Measurements from ENCODE around the gene HS3ST4. TPM values are rescaled to one million over a fixed set of nuclear protein-coding genes. Genes with fewer than 3 reads are reported as not detected.

Gene HS3ST4
- total and polyA plus RNA-seq, 2 experiments from 2014 or later = 0.44 to 2.1 TPM

DNA sequence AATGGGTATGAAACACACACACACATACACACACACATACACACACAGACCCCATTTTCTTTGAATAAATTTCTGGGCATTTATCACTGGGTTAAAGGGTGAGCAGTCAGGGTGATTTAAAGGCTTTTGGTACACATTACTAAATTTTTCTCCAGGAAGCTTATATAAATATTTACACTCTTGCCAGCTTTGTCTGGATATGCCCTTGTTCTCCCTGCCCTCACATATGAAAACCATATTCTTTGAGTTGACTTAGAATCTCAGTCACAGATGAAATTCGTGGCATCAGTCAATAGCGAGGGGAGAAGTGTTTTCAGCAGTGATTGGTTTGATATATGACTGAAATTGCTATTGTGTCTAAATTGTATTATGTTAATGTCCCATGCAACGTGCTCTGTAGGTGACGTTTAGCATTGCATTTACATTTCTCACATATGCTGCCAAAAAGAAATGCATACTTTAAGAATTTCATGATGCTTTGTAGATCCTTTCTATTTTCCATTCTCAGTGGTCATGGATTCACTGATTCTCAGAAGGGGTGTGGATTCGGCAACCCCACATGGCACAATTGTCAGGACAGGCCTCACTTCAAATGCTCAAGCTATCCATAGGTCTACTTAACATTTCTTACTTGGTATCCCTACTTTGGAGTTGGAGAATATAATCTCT lies 34.8 kb downstream of the HS3ST4 start:
- Mint-ChIP-seq H3K4me3 (no peak overlapping the region), H3K4me1 (no peaks in the 10 kb centered on the region), H3K9me3 (peaks cover 50% of the 10 kb centered on the region), H3K27me3 (ENCODE audit: insufficient read depth, low read depth, poor library complexity) (no peaks in the 10 kb centered on the region), H3K27ac (no peak overlapping the region), H3K36me3 (ENCODE audit: low read depth) (no peaks in the 10 kb centered on the region)
- DNase-seq (ENCODE audit: low spot score) (no peak), ATAC-seq (no peak)
- no peak overlapping the region for H2AFZ ChIP-seq
- no peaks in the 10 kb centered on the region for H4K20me1 ChIP-seq (replicated peaks; ENCODE audit: insufficient read depth)
- no peak overlapping the region for H3K27ac ChIP-seq (ENCODE audit: low read depth)
- no peak overlapping the region for H3K4me2 ChIP-seq
- no peaks in the 10 kb centered on the region for H3K9me2 ChIP-seq (ENCODE audit: insufficient read depth)
- H3K79me2 ChIP-seq (replicated peaks; ENCODE audit: insufficient read depth) = no peaks in the 10 kb centered on the region
- H3K4me1 ChIP-seq (ENCODE audit: insufficient read depth) = no peaks in the 10 kb centered on the region
- no peaks in the 10 kb centered on the region for H3F3A ChIP-seq (replicated peaks; ENCODE audit: low read depth)
- no peak overlapping the region for H3K4me3 ChIP-seq
- TF ChIP-seq EZH2phosphoT487 (IDR thresholded peaks at IDR 0.05; ENCODE audit: unreplicated experiment) = no peak
- TF ChIP-seq POLR2AphosphoS5 (IDR thresholded peaks at IDR 0.05; ENCODE audit: low read depth) = no peak
- TF ChIP-seq, protein P1, sequence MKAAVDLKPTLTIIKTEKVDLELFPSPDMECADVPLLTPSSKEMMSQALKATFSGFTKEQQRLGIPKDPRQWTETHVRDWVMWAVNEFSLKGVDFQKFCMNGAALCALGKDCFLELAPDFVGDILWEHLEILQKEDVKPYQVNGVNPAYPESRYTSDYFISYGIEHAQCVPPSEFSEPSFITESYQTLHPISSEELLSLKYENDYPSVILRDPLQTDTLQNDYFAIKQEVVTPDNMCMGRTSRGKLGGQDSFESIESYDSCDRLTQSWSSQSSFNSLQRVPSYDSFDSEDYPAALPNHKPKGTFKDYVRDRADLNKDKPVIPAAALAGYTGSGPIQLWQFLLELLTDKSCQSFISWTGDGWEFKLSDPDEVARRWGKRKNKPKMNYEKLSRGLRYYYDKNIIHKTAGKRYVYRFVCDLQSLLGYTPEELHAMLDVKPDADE (IDR thresholded peaks at IDR 0.05) = no peak
- TF ChIP-seq ZNF114 (CRISPR knock-in tag; IDR thresholded peaks at IDR 0.05) = no peak
- no peak for TF ChIP-seq ZNF331 (CRISPR knock-in tag; IDR thresholded peaks at IDR 0.05; ENCODE audit: low read depth)
- no peak for TF ChIP-seq CREB1 (CRISPR knock-in tag; IDR thresholded peaks at IDR 0.05; ENCODE audit: low read depth)
- TF ChIP-seq, protein P2, sequence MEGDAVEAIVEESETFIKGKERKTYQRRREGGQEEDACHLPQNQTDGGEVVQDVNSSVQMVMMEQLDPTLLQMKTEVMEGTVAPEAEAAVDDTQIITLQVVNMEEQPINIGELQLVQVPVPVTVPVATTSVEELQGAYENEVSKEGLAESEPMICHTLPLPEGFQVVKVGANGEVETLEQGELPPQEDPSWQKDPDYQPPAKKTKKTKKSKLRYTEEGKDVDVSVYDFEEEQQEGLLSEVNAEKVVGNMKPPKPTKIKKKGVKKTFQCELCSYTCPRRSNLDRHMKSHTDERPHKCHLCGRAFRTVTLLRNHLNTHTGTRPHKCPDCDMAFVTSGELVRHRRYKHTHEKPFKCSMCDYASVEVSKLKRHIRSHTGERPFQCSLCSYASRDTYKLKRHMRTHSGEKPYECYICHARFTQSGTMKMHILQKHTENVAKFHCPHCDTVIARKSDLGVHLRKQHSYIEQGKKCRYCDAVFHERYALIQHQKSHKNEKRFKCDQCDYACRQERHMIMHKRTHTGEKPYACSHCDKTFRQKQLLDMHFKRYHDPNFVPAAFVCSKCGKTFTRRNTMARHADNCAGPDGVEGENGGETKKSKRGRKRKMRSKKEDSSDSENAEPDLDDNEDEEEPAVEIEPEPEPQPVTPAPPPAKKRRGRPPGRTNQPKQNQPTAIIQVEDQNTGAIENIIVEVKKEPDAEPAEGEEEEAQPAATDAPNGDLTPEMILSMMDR (conservative IDR thresholded peaks at IDR 0.05; ENCODE audit: low read depth in 2 of 2) = no peak
- H3K27me3 ChIP-seq (ENCODE audit: insufficient read depth) = no peaks in the 10 kb centered on the region
- no peaks in the 10 kb centered on the region for H3K36me3 ChIP-seq (ENCODE audit: insufficient read depth)

DNA sequence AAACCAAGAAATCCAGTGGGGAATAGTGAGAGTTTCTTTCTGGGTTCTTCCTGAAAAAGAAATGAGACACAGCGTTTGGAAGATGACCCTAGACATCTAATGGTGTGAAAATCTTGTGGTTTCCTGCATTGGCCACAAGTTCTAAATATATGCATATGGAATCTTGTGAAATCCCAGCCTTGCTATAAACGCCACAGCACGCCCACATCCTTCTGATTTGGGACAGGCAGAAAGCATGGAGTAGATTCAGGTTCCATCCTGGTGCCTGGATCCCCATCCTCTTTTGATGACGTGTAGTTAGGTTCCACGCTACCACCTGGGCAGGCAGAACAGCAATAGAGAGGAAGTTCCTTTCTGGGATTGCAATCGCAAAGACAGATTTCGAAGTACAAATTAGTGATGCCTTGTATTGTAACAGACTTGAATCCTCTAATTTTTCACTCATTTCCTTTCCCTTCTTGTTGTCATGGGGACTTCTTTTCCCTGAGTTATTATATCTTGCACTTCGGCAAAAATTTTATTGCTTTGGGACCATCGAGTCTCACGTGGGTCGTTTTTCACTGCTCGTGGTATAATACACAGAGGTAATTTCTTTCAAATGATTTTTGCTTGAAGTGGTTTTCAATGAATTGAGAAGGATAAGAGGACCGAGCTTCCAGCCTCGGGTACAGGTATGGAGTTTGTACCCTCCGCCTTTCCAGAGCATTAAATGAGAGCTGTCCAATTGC lies 37.6 kb downstream of the HS3ST4 start:
- Histone ChIP-seq H3K9me2 (ENCODE audit: insufficient read depth) (no peaks in the 10 kb centered on the region), H3K27me3 (ENCODE audit: insufficient read depth) (no peaks in the 10 kb centered on the region), H3K4me3 (no peak overlapping the region), H3K27ac (ENCODE audit: low read depth) (no peak overlapping the region), H3F3A (replicated peaks; ENCODE audit: low read depth) (no peaks in the 10 kb centered on the region), H3K4me2 (no peak overlapping the region), H2AFZ (no peak overlapping the region), H3K36me3 (ENCODE audit: insufficient read depth) (no peaks in the 10 kb centered on the region), H3K79me2 (replicated peaks; ENCODE audit: insufficient read depth) (no peaks in the 10 kb centered on the region), H3K4me1 (ENCODE audit: insufficient read depth) (no peaks in the 10 kb centered on the region), H4K20me1 (replicated peaks; ENCODE audit: insufficient read depth) (no peaks in the 10 kb centered on the region)
- TF ChIP-seq, protein P3, sequence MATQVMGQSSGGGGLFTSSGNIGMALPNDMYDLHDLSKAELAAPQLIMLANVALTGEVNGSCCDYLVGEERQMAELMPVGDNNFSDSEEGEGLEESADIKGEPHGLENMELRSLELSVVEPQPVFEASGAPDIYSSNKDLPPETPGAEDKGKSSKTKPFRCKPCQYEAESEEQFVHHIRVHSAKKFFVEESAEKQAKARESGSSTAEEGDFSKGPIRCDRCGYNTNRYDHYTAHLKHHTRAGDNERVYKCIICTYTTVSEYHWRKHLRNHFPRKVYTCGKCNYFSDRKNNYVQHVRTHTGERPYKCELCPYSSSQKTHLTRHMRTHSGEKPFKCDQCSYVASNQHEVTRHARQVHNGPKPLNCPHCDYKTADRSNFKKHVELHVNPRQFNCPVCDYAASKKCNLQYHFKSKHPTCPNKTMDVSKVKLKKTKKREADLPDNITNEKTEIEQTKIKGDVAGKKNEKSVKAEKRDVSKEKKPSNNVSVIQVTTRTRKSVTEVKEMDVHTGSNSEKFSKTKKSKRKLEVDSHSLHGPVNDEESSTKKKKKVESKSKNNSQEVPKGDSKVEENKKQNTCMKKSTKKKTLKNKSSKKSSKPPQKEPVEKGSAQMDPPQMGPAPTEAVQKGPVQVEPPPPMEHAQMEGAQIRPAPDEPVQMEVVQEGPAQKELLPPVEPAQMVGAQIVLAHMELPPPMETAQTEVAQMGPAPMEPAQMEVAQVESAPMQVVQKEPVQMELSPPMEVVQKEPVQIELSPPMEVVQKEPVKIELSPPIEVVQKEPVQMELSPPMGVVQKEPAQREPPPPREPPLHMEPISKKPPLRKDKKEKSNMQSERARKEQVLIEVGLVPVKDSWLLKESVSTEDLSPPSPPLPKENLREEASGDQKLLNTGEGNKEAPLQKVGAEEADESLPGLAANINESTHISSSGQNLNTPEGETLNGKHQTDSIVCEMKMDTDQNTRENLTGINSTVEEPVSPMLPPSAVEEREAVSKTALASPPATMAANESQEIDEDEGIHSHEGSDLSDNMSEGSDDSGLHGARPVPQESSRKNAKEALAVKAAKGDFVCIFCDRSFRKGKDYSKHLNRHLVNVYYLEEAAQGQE (IDR thresholded peaks at IDR 0.05; ENCODE audit: unreplicated experiment) = no peak
- TF ChIP-seq CREB1 (CRISPR knock-in tag; IDR thresholded peaks at IDR 0.05; ENCODE audit: low read depth) = no peak
- no peak for TF ChIP-seq STAT1 (IDR thresholded peaks at IDR 0.05; ENCODE audit: unreplicated experiment)
- H3K9me3 Mint-ChIP-seq = peaks cover 69% of the 10 kb centered on the region
- ATAC-seq (no peak), DNase-seq (ENCODE audit: low spot score) (no peak)
- no peaks in the 10 kb centered on the region; the same call in 2 of the 3 replicates for H3K36me3 Mint-ChIP-seq (ENCODE audit: low read depth)
- H3K27ac Mint-ChIP-seq = no peak overlapping the region
- H3K4me1 Mint-ChIP-seq = peaks cover 2% of the 10 kb centered on the region; the same call in 1 of the 3 replicates
- H3K4me3 Mint-ChIP-seq = no peak overlapping the region
- no peaks in the 10 kb centered on the region for H3K27me3 Mint-ChIP-seq (ENCODE audit: insufficient read depth, low read depth, poor library complexity)
